Pulmonary artery endothelial cell (primary cell): ENCODE data around the gene FNDC7. TPM values are rescaled to one million over a fixed set of nuclear protein-coding genes. Genes with fewer than 3 reads are reported as not detected.
A peak's percentile ranks its signal among the peaks of the same experiment; 100 is the strongest.
"Not testable (repeated sequence)": the region's sequence is repeated elsewhere in the genome, so short reads cannot be mapped to it uniquely, and the experiment has no call there.

Experiments used
- DNase-seq: peaks from one replicate; pipeline ENCODE4 v3.0.0-alpha.2; 2011; ENCODE audit warnings: low read depth, low spot score
- total RNA-seq: library from RNA; depleted of rRNA; stranded (reverse); fragments of >200 nt; gene quantifications from 2 replicates; pipeline ENCODE4 v1.2.3, GENCODE V29; 2014

Gene FNDC7
- total RNA-seq, 1 donor from 2014 or later: 0.07 TPM

GRCh38 chr1:108734171-108734865 is 21.6 kb downstream of the FNDC7 start:
- no peak for DNase-seq

- no peak for DNase-seq
Measured at GRCh38 chr1:108742253-108742652, 29.5 kb downstream of the FNDC7 start.

- DNase-seq: no peak
Measured at GRCh38 chr1:108745980-108746381, 33.3 kb downstream of the FNDC7 start.

- peak; percentile 90 for DNase-seq
Measured at GRCh38 chr1:108746382-108747170, 33.9 kb downstream of the FNDC7 start, which contains the start of gene STXBP3. STXBP3 (plus strand) TSS chr1:108746674; CDS start chr1:108746738, 64 bp downstream.

GRCh38 chr1:108747171-108747850 is 34.6 kb downstream of the FNDC7 start:
- DNase-seq: peak; percentile 57

GRCh38 chr1:108747898-108748297 is 35.2 kb downstream of the FNDC7 start:
- DNase-seq: no peak

- DNase-seq: no peak
Measured at GRCh38 chr1:108749081-108749480, 36.4 kb downstream of the FNDC7 start.

DNA sequence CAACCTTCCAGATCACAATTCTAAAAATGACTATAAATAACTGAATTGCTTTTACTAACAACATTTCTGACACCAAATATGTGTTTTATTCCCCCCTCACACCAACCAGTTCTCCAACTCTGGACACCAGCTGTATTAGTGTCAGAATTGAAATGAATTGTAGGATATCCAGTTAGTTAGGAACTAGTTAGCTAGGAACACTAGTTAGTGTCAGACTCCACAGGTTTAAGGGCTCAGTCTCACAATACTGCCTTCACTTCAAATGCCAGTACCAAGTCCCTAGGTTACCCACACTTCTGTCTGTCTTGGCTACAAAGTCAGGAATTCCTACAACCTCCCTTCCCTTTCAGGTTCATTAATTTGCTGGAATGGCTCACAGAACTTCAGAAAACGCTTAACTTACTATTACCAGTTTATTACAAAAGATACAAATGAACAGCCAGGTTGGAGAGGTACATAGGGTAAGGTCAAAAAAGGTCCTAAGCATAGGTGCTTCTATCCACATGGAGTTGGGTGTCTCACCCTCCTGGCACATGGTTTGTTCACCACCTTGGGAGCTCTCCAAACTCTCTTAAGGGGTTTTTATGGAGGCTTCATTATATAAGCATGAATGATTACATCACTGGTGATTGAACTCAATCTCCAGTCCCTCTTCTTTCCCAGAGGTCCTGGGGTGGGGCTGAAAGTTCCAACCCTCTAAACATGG is 37.9 kb downstream of the FNDC7 start:
- DNase-seq: no peak

GRCh38 chr1:108753363-108753762 is 40.7 kb downstream of the FNDC7 start:
- no peak for DNase-seq

DNA sequence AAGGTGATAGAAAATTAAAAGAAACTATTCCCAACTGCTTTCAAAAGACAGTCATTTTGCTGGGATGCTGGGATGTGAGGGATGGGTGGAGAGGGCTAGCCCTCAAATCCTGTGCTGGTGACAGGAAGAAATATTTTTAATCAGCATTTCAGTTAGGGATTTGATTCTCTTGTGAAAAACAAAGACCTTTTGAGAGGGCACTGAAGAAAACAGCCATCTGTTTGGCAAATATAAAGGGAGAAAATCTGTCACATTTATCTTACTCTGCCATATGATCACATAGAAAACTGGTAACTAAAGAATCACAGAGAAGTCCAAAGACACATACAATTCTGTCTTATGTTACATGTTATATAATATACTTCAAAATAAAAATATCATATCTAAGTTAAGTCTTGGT is 46.1 kb downstream of the FNDC7 start:
- no peak for DNase-seq

- peak; percentile 56 for DNase-seq
Measured at GRCh38 chr1:108767115-108767514, 54.4 kb downstream of the FNDC7 start.

GRCh38 chr1:108767708-108768107 is 55.0 kb downstream of the FNDC7 start:
- no peak for DNase-seq

GRCh38 chr1:108777839-108778238 is 65.1 kb downstream of the FNDC7 start:
- DNase-seq: no peak

- no peak for DNase-seq
Measured at GRCh38 chr1:108779455-108779854, 66.7 kb downstream of the FNDC7 start.

DNA sequence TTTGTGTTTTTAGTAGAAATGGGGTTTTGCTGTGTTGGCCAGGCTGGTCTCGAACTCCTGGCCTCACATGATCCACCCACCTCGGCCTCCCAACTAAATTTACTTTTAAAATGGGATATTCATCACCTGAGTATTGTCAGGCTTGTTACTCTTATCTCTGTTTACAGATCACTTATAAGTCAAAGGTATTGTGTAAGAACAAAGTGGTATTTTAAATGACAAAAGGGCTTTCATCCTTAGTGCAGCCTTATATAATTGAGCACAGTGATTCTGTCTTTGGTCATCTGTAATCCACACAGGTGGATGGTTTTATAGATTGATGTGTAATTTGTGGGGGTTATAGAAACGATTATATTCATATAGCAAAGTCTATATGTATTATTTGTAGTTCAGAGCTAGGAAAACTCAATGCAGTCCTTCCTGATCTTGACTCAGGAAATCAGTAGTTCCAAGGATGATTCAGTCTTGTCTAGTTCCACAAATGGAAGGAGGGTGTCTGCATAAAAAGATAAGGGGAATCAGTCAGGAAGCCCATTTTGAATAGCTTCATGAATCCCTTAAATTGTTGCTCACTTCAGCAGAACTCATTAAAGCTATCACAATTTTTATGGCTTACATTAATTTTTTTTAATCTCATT is 68.3 kb downstream of the FNDC7 start:
- no peak for DNase-seq

DNA sequence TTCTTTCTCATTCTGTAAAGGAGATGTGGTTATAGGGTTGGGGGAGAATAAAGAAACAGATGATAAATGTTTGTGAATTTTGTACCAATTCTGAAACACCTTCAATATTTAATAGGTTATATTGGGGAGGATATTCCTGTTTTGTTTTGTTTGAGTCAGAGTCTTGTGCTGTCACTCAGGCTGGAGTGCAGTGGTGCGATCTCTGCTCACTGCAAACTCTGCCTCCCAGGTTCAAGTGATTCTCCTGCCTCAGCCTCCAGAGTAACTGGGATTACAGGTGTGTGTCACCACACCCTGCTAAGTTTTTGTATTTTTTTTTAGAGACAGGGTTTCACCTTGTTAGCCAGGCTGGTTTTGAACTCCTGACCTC is 68.9 kb downstream of the FNDC7 start:
- DNase-seq: not testable (repeated sequence)

DNA sequence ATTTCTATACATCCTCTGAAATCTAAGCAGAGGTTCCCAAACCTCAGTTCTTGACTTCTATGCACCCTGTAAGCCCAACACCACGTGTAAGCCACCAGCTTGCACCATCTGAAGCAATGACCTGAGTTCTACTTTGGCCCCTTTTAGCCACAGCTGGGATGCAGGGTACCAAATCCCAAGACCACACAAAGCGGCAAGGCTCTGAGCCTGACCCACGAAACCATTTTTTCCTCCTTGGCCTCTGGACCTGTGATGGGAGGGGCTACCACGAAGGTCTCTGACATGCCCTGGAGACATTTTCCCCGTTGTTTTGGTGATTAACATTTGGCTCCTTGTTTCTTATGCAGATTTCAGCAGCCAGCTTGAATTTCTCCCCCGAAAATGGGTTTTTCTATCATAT is 72.6 kb downstream of the FNDC7 start:
- DNase-seq: no peak

DNA sequence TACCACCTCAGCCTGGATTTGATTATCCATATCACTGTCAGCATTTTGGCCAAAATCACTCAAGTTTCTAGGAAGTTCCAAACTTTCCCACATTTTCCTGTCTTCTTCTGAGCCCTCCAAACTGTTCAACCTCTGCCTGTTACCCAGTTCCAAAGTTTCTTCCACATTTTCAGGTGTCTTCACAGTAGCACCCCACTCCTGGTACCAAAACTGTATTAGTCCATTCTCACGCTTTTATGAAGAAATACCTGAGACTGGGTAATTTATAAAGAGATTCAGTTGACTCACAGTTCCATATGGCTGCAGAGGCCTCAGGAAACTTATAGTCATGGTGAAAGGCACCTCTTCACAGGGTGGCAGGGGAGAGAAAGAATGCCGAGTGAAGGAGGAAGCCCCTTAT is 73.2 kb downstream of the FNDC7 start:
- DNase-seq: no peak

DNA sequence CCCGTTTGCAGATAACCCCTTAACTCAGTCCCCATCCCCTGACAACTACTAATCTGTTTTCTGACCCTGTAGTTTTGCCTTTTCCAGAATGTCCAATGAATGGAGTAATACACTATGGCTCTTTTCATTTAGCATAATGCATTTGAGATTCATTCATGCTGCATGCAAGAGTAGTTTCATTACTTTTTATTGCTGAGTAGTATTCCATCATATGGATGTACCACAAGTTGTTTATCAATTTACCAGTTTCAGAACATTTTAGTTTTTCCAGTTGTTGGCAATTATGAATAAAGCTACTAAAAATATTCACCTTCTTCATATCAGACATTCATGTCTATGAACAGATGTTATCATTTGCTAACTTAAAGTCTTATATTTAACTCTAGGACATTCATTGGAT is 79.1 kb downstream of the FNDC7 start:
- no peak for DNase-seq
